GM18861 (cell line): ENCODE data around the gene PPTC7.
"Not testable (repeated sequence)": the region's sequence is repeated elsewhere in the genome, so short reads cannot be mapped to it uniquely, and the experiment has no call there.

Experiments
- ATAC-seq: cut with Tn5 transposase; IDR thresholded peaks from one replicate; pipeline ENCODE4 v1.9.1; 2021; ENCODE audit not compliant: unreplicated experiment

The PPTC7 gene

GRCh38 chr12:110587102-110587501 lies 4.0 kb upstream of the PPTC7 start:
- not testable (repeated sequence) for ATAC-seq

GRCh38 chr12:110585231-110585799 lies 2.2 kb upstream of the PPTC7 start:
- ATAC-seq = no peak

GRCh38 chr12:110582276-110583136 lies 612 bp downstream of the PPTC7 start:
- ATAC-seq = peak; percentile 36

GRCh38 chr12:110581931-110582275 lies 1.2 kb downstream of the PPTC7 start:
- no peak for ATAC-seq

- ATAC-seq = no peak
Observed at GRCh38 chr12:110579535-110580253, 3.4 kb downstream of the PPTC7 start.

- no peak for ATAC-seq
Observed at GRCh38 chr12:110578694-110579534, 4.2 kb downstream of the PPTC7 start.

- no peak for ATAC-seq
Observed at GRCh38 chr12:110577864-110578693, 5.0 kb downstream of the PPTC7 start.

GRCh38 chr12:110576504-110576903 lies 6.6 kb downstream of the PPTC7 start:
- ATAC-seq = no peak

GRCh38 chr12:110575326-110575725 lies 7.8 kb downstream of the PPTC7 start:
- no peak for ATAC-seq

- ATAC-seq = not testable (repeated sequence)
Observed at GRCh38 chr12:110574717-110575230, 8.3 kb downstream of the PPTC7 start.

- ATAC-seq = no peak
Observed at GRCh38 chr12:110574044-110574443, 9.1 kb downstream of the PPTC7 start.

- ATAC-seq = not testable (repeated sequence)
Observed at GRCh38 chr12:110570798-110571197, 12.3 kb downstream of the PPTC7 start.

GRCh38 chr12:110569838-110570237 lies 13.3 kb downstream of the PPTC7 start:
- not testable (repeated sequence) for ATAC-seq

- no peak for ATAC-seq
Observed at GRCh38 chr12:110568752-110569151, 14.4 kb downstream of the PPTC7 start.

GRCh38 chr12:110566993-110567392 lies 16.1 kb downstream of the PPTC7 start:
- no peak for ATAC-seq

GRCh38 chr12:110565894-110566871 lies 16.9 kb downstream of the PPTC7 start:
- no peak for ATAC-seq

GRCh38 chr12:110564471-110564991 lies 18.6 kb downstream of the PPTC7 start:
- ATAC-seq = no peak

GRCh38 chr12:110563702-110564470 lies 19.2 kb downstream of the PPTC7 start:
- no peak for ATAC-seq
